Measurements from ENCODE around the gene ARMC7. TPM values are rescaled to one million over a fixed set of nuclear protein-coding genes. Genes with fewer than 3 reads are reported as not detected.

The ARMC7 gene
- total and polyA plus RNA-seq, 2 of the 13 experiments (the other 11 are each of a cell fraction or from before 2014, with no cell fraction given) = 3.9 to 4.2 TPM

- TF ChIP-seq ZNF691 (CRISPR knock-in tag; IDR thresholded peaks at IDR 0.05; ENCODE audit: borderline replicate concordance, low read depth) = peak; percentile 76; the same call in 1 of the 2 replicates
- no peak for TF ChIP-seq FOXM1 (CRISPR knock-in tag; IDR thresholded peaks at IDR 0.05)
- TF ChIP-seq, protein P1, sequence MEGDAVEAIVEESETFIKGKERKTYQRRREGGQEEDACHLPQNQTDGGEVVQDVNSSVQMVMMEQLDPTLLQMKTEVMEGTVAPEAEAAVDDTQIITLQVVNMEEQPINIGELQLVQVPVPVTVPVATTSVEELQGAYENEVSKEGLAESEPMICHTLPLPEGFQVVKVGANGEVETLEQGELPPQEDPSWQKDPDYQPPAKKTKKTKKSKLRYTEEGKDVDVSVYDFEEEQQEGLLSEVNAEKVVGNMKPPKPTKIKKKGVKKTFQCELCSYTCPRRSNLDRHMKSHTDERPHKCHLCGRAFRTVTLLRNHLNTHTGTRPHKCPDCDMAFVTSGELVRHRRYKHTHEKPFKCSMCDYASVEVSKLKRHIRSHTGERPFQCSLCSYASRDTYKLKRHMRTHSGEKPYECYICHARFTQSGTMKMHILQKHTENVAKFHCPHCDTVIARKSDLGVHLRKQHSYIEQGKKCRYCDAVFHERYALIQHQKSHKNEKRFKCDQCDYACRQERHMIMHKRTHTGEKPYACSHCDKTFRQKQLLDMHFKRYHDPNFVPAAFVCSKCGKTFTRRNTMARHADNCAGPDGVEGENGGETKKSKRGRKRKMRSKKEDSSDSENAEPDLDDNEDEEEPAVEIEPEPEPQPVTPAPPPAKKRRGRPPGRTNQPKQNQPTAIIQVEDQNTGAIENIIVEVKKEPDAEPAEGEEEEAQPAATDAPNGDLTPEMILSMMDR (CRISPR knock-in tag; IDR thresholded peaks at IDR 0.05) = peak; percentile 26; the same call in 1 of the 2 replicates
- peak; percentile 3 for TF ChIP-seq XRCC5 (optimal IDR thresholded peaks at IDR 0.05; ENCODE audit: low read length)
- no peak for TF ChIP-seq MBNL3 (CRISPR knock-in tag; conservative IDR thresholded peaks at IDR 0.05)
- no peak for TF ChIP-seq ZBTB42 (CRISPR knock-in tag; IDR thresholded peaks at IDR 0.05)
- peak; percentile 49; the same call in 1 of the 2 replicates for TF ChIP-seq ZNF605 (CRISPR knock-in tag; IDR thresholded peaks at IDR 0.05)
- peak; percentile 83; the same call in 1 of the 2 replicates for TF ChIP-seq ZNF644 (CRISPR knock-in tag; IDR thresholded peaks at IDR 0.05; ENCODE audit: low read depth)
- no peak for TF ChIP-seq ATF2 (CRISPR knock-in tag; IDR thresholded peaks at IDR 0.05)
- no peak for TF ChIP-seq POLR2G (IDR thresholded peaks at IDR 0.05; ENCODE audit: low read depth, low read length)
- TF ChIP-seq ZNF790 (CRISPR knock-in tag; IDR thresholded peaks at IDR 0.05; ENCODE audit: borderline replicate concordance) = no peak
- no peak for TF ChIP-seq MAF1 (CRISPR knock-in tag; IDR thresholded peaks at IDR 0.05; ENCODE audit: borderline replicate concordance)
- peak; percentile 52; the same call in 1 of the 2 replicates for TF ChIP-seq ZFP37 (CRISPR knock-in tag; IDR thresholded peaks at IDR 0.05; ENCODE audit: borderline replicate concordance)
- TF ChIP-seq, protein P2, sequence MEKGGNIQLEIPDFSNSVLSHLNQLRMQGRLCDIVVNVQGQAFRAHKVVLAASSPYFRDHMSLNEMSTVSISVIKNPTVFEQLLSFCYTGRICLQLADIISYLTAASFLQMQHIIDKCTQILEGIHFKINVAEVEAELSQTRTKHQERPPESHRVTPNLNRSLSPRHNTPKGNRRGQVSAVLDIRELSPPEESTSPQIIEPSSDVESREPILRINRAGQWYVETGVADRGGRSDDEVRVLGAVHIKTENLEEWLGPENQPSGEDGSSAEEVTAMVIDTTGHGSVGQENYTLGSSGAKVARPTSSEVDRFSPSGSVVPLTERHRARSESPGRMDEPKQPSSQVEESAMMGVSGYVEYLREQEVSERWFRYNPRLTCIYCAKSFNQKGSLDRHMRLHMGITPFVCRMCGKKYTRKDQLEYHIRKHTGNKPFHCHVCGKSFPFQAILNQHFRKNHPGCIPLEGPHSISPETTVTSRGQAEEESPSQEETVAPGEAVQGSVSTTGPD (CRISPR knock-in tag; IDR thresholded peaks at IDR 0.05) = peak; percentile 58; the same call in 1 of the 2 replicates
- TF ChIP-seq JUND (CRISPR knock-in tag; IDR thresholded peaks at IDR 0.05) = peak; percentile 45; the same call in 1 of the 2 replicates
- TF ChIP-seq BCL3 (CRISPR knock-in tag; IDR thresholded peaks at IDR 0.05) = peak; percentile 61; the same call in 1 of the 2 replicates
- no peak for TF ChIP-seq GMEB1 (CRISPR knock-in tag; IDR thresholded peaks at IDR 0.05; ENCODE audit: borderline replicate concordance)
- TF ChIP-seq FOXA3 (CRISPR knock-in tag; IDR thresholded peaks at IDR 0.05) = peak; percentile 46
Measured at GRCh38 chr17:75088465-75089417, 21.0 kb upstream of the ARMC7 start (continued).
